Ovary (tissue), 3 donors: Measurements from ENCODE around the gene PRICKLE2.

Experiments
- CTCF ChIP-seq, 3 donors: fragments of 450-650 bp in 2 of 3; fragments of 200-600 bp in 1 of 3; IDR thresholded peaks; one replicate each; pipeline versions ENCODE4 v1.5.1 to v1.8.0; 2016 to 2022; ENCODE audit warnings: antibody characterized with exemption in 3 of 3, mild to moderate bottlenecking in 1 of 3
- EP300 ChIP-seq: sonication (generic); formaldehyde crosslinking; IDR thresholded peaks from one replicate; pipeline ENCODE4 v1.6.1; 2017; ENCODE audit warnings: antibody characterized with exemption
- POLR2A ChIP-seq: fragments of 450-650 bp; IDR thresholded peaks from one replicate; pipeline ENCODE4 v1.6.1; 2017; ENCODE audit warnings: antibody characterized with exemption, mild to moderate bottlenecking, moderate library complexity
- donor health status: DM: no; HTN: no; CAD: no.

GRCh38 chr3:64120876-64121275, 104.4 kb downstream of the PRICKLE2 start:
- TF ChIP-seq CTCF (IDR thresholded peaks at IDR 0.05) (no peak), POLR2A (no peak), EP300 (no peak)
